ENCODE results near the gene CA10. TPM values are rescaled to one million over a fixed set of nuclear protein-coding genes. Genes with fewer than 3 reads are reported as not detected.

The CA10 gene
- total RNA-seq, 1 experiment from 2014 or later: not detected

DNA sequence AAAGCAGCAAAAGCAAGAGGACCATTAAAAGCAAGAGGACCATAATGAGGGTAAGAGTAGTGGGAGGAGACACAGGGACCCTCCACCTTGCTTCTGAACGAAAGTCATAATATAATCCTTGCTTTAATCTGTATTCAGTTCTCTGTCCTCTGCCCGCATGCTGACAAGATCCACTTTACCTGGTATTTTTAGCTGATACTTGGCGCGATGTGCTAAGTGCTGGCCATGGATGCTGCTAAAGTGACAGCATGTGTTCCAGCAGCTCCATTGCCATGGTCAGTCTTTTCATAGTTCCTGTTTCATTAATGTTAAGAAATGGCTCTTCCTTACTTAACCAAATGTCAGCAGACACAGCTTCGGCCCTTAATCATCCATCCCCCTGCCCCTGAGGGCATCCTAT is 86.8 kb downstream of the CA10 start:
- TF ChIP-seq, protein P1, sequence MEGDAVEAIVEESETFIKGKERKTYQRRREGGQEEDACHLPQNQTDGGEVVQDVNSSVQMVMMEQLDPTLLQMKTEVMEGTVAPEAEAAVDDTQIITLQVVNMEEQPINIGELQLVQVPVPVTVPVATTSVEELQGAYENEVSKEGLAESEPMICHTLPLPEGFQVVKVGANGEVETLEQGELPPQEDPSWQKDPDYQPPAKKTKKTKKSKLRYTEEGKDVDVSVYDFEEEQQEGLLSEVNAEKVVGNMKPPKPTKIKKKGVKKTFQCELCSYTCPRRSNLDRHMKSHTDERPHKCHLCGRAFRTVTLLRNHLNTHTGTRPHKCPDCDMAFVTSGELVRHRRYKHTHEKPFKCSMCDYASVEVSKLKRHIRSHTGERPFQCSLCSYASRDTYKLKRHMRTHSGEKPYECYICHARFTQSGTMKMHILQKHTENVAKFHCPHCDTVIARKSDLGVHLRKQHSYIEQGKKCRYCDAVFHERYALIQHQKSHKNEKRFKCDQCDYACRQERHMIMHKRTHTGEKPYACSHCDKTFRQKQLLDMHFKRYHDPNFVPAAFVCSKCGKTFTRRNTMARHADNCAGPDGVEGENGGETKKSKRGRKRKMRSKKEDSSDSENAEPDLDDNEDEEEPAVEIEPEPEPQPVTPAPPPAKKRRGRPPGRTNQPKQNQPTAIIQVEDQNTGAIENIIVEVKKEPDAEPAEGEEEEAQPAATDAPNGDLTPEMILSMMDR (IDR thresholded peaks at IDR 0.05; ENCODE audit: insufficient read depth in 1 of 2, low read depth in 1 of 2, low read length in 1 of 2, severe bottlenecking in 1 of 2, unreplicated experiment in 1 of 2): no peak
- no peaks in the 10 kb centered on the region for H3K36me3 ChIP-seq (ENCODE audit: control insufficient read depth, insufficient read depth, low read length)
- H3K4me3 ChIP-seq (ENCODE audit: low read depth, low read length): no peak overlapping the region
- ChIA-PET POLR2A (no interaction called here), CTCF (no interaction called here)
- no peaks in the 10 kb centered on the region for H3K27me3 Mint-ChIP-seq (ENCODE audit: insufficient read depth, unreplicated experiment)
- no peaks in the 10 kb centered on the region for H3K36me3 Mint-ChIP-seq (ENCODE audit: insufficient read depth, unreplicated experiment)
- BruUV-seq (replicated peaks): no TSS peak
- no peak for DNase-seq
- no peaks in the 10 kb centered on the region for H3K4me1 Mint-ChIP-seq (ENCODE audit: low read depth, unreplicated experiment)
- H3K9me3 Mint-ChIP-seq (ENCODE audit: unreplicated experiment): peaks cover 6% of the 10 kb centered on the region
- no peaks in the 10 kb centered on the region for H3K4me1 ChIP-seq
- H3K27me3 ChIP-seq (replicated peaks; ENCODE audit: control insufficient read depth, insufficient read depth, low read length): no peaks in the 10 kb centered on the region
- intact Hi-C loops (cut with micrococcal nuclease; ENCODE audit: unreplicated experiment): no loop called here
- no peak overlapping the region for H3K27ac Mint-ChIP-seq (ENCODE audit: unreplicated experiment)
- H3K4me3 Mint-ChIP-seq (ENCODE audit: unreplicated experiment): no peak overlapping the region
- peaks cover 10% of the 10 kb centered on the region; the same call in 1 of the 2 replicates for H3K9me3 ChIP-seq

DNA sequence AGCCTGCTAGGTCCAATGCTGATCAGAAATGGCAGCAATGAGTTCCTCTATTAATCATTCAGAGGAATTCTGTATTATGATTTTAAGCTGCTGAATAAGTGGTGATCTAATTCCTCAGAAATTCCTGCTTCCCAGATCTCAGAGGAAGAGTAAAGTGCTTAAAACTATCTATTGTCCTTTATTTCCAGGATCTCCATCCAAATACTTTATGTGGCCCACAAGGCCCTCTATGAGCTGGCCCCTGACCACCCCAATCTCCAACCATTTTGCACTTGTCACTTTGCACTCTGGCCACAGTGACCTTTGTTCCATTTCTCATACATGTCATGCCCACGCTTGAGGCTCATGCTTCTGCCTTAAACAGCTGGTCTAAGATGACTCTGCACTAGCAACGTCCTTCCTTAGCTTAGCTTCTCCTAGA is 93.7 kb downstream of the CA10 start:
- no peaks in the 10 kb centered on the region for H3K36me3 Mint-ChIP-seq (ENCODE audit: insufficient read depth, unreplicated experiment)
- no peaks in the 10 kb centered on the region for H3K27me3 ChIP-seq (replicated peaks; ENCODE audit: control insufficient read depth, insufficient read depth, low read length)
- POLR2A ChIA-PET: no interaction called here
- no TSS peak for BruUV-seq (replicated peaks)
- H3K27ac Mint-ChIP-seq (ENCODE audit: unreplicated experiment): no peak overlapping the region
- H3K4me1 ChIP-seq: no peaks in the 10 kb centered on the region
- CTCF ChIA-PET: no interaction called here
- no peak overlapping the region for H3K4me3 Mint-ChIP-seq (ENCODE audit: unreplicated experiment)
- no peak for DNase-seq
- H3K4me3 ChIP-seq (ENCODE audit: low read depth, low read length): no peak overlapping the region
- intact Hi-C loops (cut with micrococcal nuclease; ENCODE audit: unreplicated experiment): no loop called here
- H3K9me3 Mint-ChIP-seq (ENCODE audit: unreplicated experiment): peaks cover 25% of the 10 kb centered on the region
- H3K4me1 Mint-ChIP-seq (ENCODE audit: low read depth, unreplicated experiment): no peaks in the 10 kb centered on the region
- H3K36me3 ChIP-seq (ENCODE audit: control insufficient read depth, insufficient read depth, low read length): no peaks in the 10 kb centered on the region
- TF ChIP-seq, protein P1 (IDR thresholded peaks at IDR 0.05; ENCODE audit: insufficient read depth in 1 of 2, low read depth in 1 of 2, low read length in 1 of 2, severe bottlenecking in 1 of 2, unreplicated experiment in 1 of 2): no peak
- no peaks in the 10 kb centered on the region for H3K27me3 Mint-ChIP-seq (ENCODE audit: insufficient read depth, unreplicated experiment)
- H3K9me3 ChIP-seq: peaks cover 15% of the 10 kb centered on the region; the same call in 1 of the 2 replicates

DNA sequence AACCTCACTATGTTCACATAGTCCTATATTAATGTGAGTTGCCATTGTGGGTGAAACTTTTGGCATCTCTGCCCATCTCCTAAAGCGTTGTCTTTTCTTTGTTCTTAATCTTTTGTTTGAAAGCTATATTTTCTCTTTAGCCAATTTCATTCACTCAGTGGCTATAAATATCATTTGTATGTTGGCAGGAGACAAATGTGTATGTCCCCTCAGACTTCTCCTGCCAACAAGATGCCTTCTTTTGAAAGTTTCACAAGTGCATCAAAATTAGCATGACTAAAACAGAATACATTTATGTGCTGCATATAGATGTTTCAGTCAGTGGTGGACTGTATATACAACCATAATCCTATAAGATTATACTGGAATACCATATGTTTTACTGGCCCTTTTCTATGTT is 109.0 kb downstream of the CA10 start:
- TF ChIP-seq, protein P1 (IDR thresholded peaks at IDR 0.05; ENCODE audit: insufficient read depth in 1 of 2, low read depth in 1 of 2, low read length in 1 of 2, severe bottlenecking in 1 of 2, unreplicated experiment in 1 of 2): no peak
- CTCF ChIA-PET: no interaction called here

More for the DNA sequence above, 109.0 kb downstream of the CA10 start:
- H3K9me3 Mint-ChIP-seq (ENCODE audit: unreplicated experiment): no peaks in the 10 kb centered on the region
- POLR2A ChIA-PET: no interaction called here
- H3K4me3 Mint-ChIP-seq (ENCODE audit: unreplicated experiment): no peak overlapping the region
- no peaks in the 10 kb centered on the region for H3K36me3 Mint-ChIP-seq (ENCODE audit: insufficient read depth, unreplicated experiment)
- H3K36me3 ChIP-seq (ENCODE audit: control insufficient read depth, insufficient read depth, low read length): no peaks in the 10 kb centered on the region
- no peak overlapping the region for H3K27ac Mint-ChIP-seq (ENCODE audit: unreplicated experiment)
- DNase-seq: no peak
- no peaks in the 10 kb centered on the region for H3K4me1 Mint-ChIP-seq (ENCODE audit: low read depth, unreplicated experiment)
- H3K27me3 ChIP-seq (replicated peaks; ENCODE audit: control insufficient read depth, insufficient read depth, low read length): no peaks in the 10 kb centered on the region
- no peaks in the 10 kb centered on the region for H3K4me1 ChIP-seq
- H3K9me3 ChIP-seq: no peaks in the 10 kb centered on the region; the same call in 1 of the 2 replicates
- intact Hi-C loops (cut with micrococcal nuclease; ENCODE audit: unreplicated experiment): no loop called here
- no TSS peak for BruUV-seq (replicated peaks)
- no peak overlapping the region for H3K4me3 ChIP-seq (ENCODE audit: low read depth, low read length)
- peaks cover 8% of the 10 kb centered on the region for H3K27me3 Mint-ChIP-seq (ENCODE audit: insufficient read depth, unreplicated experiment)

Data from Caco-2 (cell line).